Stromal cell of bone marrow (primary cell): Measurements from ENCODE around the gene TICAM2.
"Not testable (repeated sequence)": the region's sequence is repeated elsewhere in the genome, so short reads cannot be mapped to it uniquely, and the experiment has no call there.

Experiments used
- DNase-seq: peaks from one replicate; pipeline ENCODE4 v3.0.0-alpha.2; 2012; ENCODE audit warnings: low read depth

Gene TICAM2

GRCh38 chr5:115601701-115602590 lies at the start of gene TICAM2:
TICAM2 (minus strand) TSS chr5:115602479; CDS start chr5:115581256, 21,223 bp downstream.
- DNase-seq = peak; percentile 63

GRCh38 chr5:115649541-115649940 lies 47.3 kb upstream of the TICAM2 start:
- DNase-seq = no peak

- DNase-seq = no peak
Measured at GRCh38 chr5:115648056-115648455, 45.8 kb upstream of the TICAM2 start.

- DNase-seq = not testable (repeated sequence)
Measured at GRCh38 chr5:115645386-115645785, 43.1 kb upstream of the TICAM2 start.

GRCh38 chr5:115644046-115644445 lies 41.8 kb upstream of the TICAM2 start:
- no peak for DNase-seq

- peak; percentile 28 for DNase-seq
Measured at GRCh38 chr5:115641948-115642347, 39.7 kb upstream of the TICAM2 start.

- no peak for DNase-seq
Measured at GRCh38 chr5:115640274-115640673, 38.0 kb upstream of the TICAM2 start.

GRCh38 chr5:115639377-115639776 lies 37.1 kb upstream of the TICAM2 start:
- no peak for DNase-seq

- no peak for DNase-seq
Measured at GRCh38 chr5:115637507-115637906, 35.2 kb upstream of the TICAM2 start.

- DNase-seq = no peak
Measured at GRCh38 chr5:115636008-115636407, 33.7 kb upstream of the TICAM2 start.

- DNase-seq = peak; percentile 74
Measured at GRCh38 chr5:115634343-115635132, 32.3 kb upstream of the TICAM2 start.

- no peak for DNase-seq
Measured at GRCh38 chr5:115629903-115630302, 27.6 kb upstream of the TICAM2 start.

GRCh38 chr5:115627295-115627865 lies 25.1 kb upstream of the TICAM2 start:
- no peak for DNase-seq

GRCh38 chr5:115626445-115626823 lies 24.2 kb upstream of the TICAM2 start:
- DNase-seq = no peak

GRCh38 chr5:115625579-115626444 lies 23.5 kb upstream of the TICAM2 start, which contains the start of gene TMED7:
TMED7 (minus strand) TSS chr5:115626036; CDS start chr5:115625792, 244 bp downstream.
- peak; percentile 97 for DNase-seq

GRCh38 chr5:115624994-115625393 lies 22.7 kb upstream of the TICAM2 start:
- DNase-seq = no peak

GRCh38 chr5:115623658-115624057 lies 21.4 kb upstream of the TICAM2 start:
- DNase-seq = no peak

GRCh38 chr5:115621365-115621900 lies 19.2 kb upstream of the TICAM2 start:
- DNase-seq = no peak

- DNase-seq = no peak
Measured at GRCh38 chr5:115616892-115617291, 14.6 kb upstream of the TICAM2 start.

GRCh38 chr5:115616472-115616871 lies 14.2 kb upstream of the TICAM2 start:
- DNase-seq = no peak

- DNase-seq = no peak
Measured at GRCh38 chr5:115611873-115612272, 9.6 kb upstream of the TICAM2 start.
